Measurements from ENCODE around the gene KCNV2.

Gene KCNV2

GRCh38 chr9:2778816-2779215 lies 61.5 kb downstream of the KCNV2 start:
- TF ChIP-seq, protein P1, sequence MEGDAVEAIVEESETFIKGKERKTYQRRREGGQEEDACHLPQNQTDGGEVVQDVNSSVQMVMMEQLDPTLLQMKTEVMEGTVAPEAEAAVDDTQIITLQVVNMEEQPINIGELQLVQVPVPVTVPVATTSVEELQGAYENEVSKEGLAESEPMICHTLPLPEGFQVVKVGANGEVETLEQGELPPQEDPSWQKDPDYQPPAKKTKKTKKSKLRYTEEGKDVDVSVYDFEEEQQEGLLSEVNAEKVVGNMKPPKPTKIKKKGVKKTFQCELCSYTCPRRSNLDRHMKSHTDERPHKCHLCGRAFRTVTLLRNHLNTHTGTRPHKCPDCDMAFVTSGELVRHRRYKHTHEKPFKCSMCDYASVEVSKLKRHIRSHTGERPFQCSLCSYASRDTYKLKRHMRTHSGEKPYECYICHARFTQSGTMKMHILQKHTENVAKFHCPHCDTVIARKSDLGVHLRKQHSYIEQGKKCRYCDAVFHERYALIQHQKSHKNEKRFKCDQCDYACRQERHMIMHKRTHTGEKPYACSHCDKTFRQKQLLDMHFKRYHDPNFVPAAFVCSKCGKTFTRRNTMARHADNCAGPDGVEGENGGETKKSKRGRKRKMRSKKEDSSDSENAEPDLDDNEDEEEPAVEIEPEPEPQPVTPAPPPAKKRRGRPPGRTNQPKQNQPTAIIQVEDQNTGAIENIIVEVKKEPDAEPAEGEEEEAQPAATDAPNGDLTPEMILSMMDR (conservative IDR thresholded peaks at IDR 0.05; ENCODE audit: low read depth) = no peak
- ChIA-PET POLR2A (ENCODE audit: low non-redundant PET) (no interaction called here), CTCF (no interaction called here)
- DNase-seq (ENCODE audit: low spot score) = no peak
- H3K27ac ChIP-seq = no peak overlapping the region

Measured in RWPE1 (cell line).